ENCODE results near the gene ACBD5.

ACBD5 gene

DNA sequence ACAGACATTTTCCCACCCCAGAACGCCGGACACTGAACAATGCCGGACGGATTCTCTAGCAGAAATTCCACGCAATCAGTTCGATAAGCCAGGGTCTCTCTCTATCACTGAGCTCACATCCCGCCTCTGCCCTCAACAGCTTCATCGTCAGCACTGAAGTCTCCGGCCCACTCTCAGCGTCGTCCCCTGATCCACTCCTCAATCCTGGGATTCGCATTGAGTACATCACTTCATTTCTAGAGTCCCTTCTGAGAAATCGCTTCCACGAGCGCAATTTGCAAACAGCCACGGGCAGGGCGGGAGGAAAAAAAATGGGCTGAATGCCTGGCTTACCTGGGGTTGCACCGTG, 86.8 kb downstream of the ACBD5 start:
- Histone ChIP-seq H3K36me3 (ENCODE audit: control insufficient read depth in 2 of 2, insufficient read depth in 1 of 2, low read length in 2 of 2) (peaks cover 14 to 22% of the 10 kb centered on the region in 2 experiments), H3K9me3 (ENCODE audit: control insufficient read depth, insufficient read depth, low read depth, low read length) (no peaks in the 10 kb centered on the region), H3K27ac (ENCODE audit: extremely low read depth, low read depth, low read length) (peak overlapping the region; percentile 92), H3K4me1 (ENCODE audit: control insufficient read depth, insufficient read depth, low read length) (peaks cover 6% of the 10 kb centered on the region; the same call in 1 of the 2 replicates), H3K4me3 (ENCODE audit: low read depth, low read length) (peak overlapping the region; percentile 94)
- ChIA-PET POLR2A (interaction anchor here (0.7 to 1.7 kb wide), 13 partner anchors 8 to 1026 kb away, joined by 3 to 21 read pairs (median 4); partner anchors contain the start of gene ACBD5), CTCF (interaction anchor here (0.6 to 1.0 kb wide), 5 partner anchors 16 to 283 kb away, joined by 4 to 7 read pairs (median 5); no protein-coding TSS in a partner anchor)
- TF ChIP-seq ZNF366 (tag by site-specific recombination; conservative IDR thresholded peaks at IDR 0.05) (peak; percentile 37; the same call in 1 of the 2 replicates), ZBTB17 (tag by site-specific recombination; IDR thresholded peaks at IDR 0.05) (peak; percentile 46; the same call in 1 of the 2 replicates)
- TF ChIP-seq, protein P1, sequence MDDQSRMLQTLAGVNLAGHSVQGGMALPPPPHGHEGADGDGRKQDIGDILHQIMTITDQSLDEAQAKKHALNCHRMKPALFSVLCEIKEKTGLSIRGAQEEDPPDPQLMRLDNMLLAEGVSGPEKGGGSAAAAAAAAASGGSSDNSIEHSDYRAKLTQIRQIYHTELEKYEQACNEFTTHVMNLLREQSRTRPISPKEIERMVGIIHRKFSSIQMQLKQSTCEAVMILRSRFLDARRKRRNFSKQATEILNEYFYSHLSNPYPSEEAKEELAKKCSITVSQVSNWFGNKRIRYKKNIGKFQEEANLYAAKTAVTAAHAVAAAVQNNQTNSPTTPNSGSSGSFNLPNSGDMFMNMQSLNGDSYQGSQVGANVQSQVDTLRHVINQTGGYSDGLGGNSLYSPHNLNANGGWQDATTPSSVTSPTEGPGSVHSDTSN (CRISPR knock-in tag; IDR thresholded peaks at IDR 0.05), result no peak

DNA sequence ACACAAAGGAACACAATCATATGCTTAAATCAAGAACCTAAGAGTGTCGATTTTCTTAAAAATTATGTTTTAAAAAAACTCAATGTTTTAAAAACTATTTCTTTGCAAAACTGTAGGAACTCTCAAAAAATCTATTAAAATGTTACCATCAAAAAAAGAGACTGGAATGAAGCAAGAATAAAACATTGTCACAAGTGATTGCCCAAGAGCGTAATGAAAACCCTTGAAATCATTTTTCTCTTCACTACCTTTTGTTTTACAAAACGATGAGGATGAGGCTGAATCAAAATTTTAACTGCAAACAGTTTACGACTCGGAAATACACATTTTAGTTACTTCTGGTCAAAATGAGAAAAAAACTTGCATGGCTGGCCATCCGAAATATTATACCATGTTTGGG, 87.3 kb downstream of the ACBD5 start:
- no peak for TF ChIP-seq FEZF1 (tag by site-specific recombination; IDR thresholded peaks at IDR 0.05)
- no peak for TF ChIP-seq SCRT2 (tag by site-specific recombination; IDR thresholded peaks at IDR 0.05)
- TF ChIP-seq ZNF274 (IDR thresholded peaks at IDR 0.05; ENCODE audit: low read length), result no peak
- TF ChIP-seq ZNF274 (tag by site-specific recombination; IDR thresholded peaks at IDR 0.05; ENCODE audit: borderline replicate concordance), result no peak
- TF ChIP-seq TRIM28 (IDR thresholded peaks at IDR 0.05; ENCODE audit: borderline replicate concordance, low read length), result no peak
- TF ChIP-seq KLF8 (tag by site-specific recombination; IDR thresholded peaks at IDR 0.05), result no peak
- TF ChIP-seq ZNF221 (tag by site-specific recombination; IDR thresholded peaks at IDR 0.05; ENCODE audit: borderline replicate concordance), result no peak
- TF ChIP-seq ZNF302 (tag by site-specific recombination; IDR thresholded peaks at IDR 0.05; ENCODE audit: low read depth), result no peak
- TF ChIP-seq, protein P2, sequence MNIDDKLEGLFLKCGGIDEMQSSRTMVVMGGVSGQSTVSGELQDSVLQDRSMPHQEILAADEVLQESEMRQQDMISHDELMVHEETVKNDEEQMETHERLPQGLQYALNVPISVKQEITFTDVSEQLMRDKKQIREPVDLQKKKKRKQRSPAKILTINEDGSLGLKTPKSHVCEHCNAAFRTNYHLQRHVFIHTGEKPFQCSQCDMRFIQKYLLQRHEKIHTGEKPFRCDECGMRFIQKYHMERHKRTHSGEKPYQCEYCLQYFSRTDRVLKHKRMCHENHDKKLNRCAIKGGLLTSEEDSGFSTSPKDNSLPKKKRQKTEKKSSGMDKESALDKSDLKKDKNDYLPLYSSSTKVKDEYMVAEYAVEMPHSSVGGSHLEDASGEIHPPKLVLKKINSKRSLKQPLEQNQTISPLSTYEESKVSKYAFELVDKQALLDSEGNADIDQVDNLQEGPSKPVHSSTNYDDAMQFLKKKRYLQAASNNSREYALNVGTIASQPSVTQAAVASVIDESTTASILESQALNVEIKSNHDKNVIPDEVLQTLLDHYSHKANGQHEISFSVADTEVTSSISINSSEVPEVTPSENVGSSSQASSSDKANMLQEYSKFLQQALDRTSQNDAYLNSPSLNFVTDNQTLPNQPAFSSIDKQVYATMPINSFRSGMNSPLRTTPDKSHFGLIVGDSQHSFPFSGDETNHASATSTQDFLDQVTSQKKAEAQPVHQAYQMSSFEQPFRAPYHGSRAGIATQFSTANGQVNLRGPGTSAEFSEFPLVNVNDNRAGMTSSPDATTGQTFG (tag by site-specific recombination; IDR thresholded peaks at IDR 0.05; ENCODE audit: borderline replicate concordance), result no peak
- no peak for TF ChIP-seq ZNF184 (tag by site-specific recombination; IDR thresholded peaks at IDR 0.05)
- no peak for TF ChIP-seq ZNF121 (tag by site-specific recombination; IDR thresholded peaks at IDR 0.05)
- TF ChIP-seq ZNF280D (tag by site-specific recombination; IDR thresholded peaks at IDR 0.05), result no peak
- TF ChIP-seq ZNF585B (tag by site-specific recombination; IDR thresholded peaks at IDR 0.05), result no peak
- TF ChIP-seq ZNF19 (tag by site-specific recombination; IDR thresholded peaks at IDR 0.05; ENCODE audit: low read depth), result no peak
- TF ChIP-seq ZNF473 (tag by site-specific recombination; IDR thresholded peaks at IDR 0.05), result no peak
- TF ChIP-seq SP7 (tag by site-specific recombination; IDR thresholded peaks at IDR 0.05), result no peak
- peak overlapping the region; percentile 94 for H3K4me3 ChIP-seq (ENCODE audit: low read depth, low read length)
- H3K4me1 ChIP-seq (ENCODE audit: control insufficient read depth, insufficient read depth, low read length), result peaks cover 6% of the 10 kb centered on the region; the same call in 1 of the 2 replicates
- ChIA-PET POLR2A (interaction anchor here (0.7 to 1.7 kb wide), 5 partner anchors 27 to 89 kb away, joined by 3 to 21 read pairs (median 5); no protein-coding TSS in a partner anchor), CTCF (interaction anchor here (0.7 kb wide), 1 partner anchor 15 kb away, joined by 4 read pairs; no protein-coding TSS in a partner anchor)
- peak overlapping the region; percentile 92; the same call in 1 of the 2 replicates for H3K27ac ChIP-seq (ENCODE audit: extremely low read depth, low read depth, low read length)
- no peaks in the 10 kb centered on the region for H3K9me3 ChIP-seq (ENCODE audit: control insufficient read depth, insufficient read depth, low read depth, low read length)
- peaks cover 16 to 22% of the 10 kb centered on the region in 2 experiments for H3K36me3 ChIP-seq (ENCODE audit: control insufficient read depth in 2 of 2, insufficient read depth in 1 of 2, low read length in 2 of 2)
